Measurements from ENCODE around the gene KLK13.

The KLK13 gene

DNA sequence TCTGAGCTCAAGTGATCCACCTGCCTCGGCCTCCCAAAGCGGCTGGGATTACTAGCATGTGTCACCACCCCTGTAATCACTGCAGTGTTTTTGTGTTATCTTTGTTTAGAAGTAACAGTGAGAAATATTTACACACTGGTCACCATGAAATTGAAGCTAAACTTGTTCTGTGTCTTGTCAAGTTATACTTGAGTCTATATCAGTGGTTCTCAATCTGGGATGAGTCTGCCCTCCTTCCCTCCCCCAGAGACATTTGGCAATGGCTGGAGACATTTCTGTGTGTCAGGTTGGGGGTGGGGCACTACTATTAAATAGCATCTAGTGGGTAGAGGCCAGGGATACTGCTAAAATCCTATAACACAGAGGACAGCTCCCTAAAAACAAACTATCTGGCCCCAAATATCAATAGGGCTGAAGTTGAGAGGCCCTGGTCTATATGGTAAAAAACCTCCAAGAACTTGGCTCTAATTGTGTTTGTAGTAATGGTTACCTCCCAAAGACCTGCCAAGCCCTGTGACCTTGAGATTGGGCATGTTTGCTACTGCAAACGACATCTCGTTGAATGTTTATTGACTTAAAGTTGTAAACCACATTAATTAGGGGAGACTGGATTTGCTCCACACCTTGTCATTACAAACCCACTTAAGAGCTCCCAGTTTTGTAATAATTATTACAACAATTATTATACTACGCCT, 36.4 kb upstream of the KLK13 start:
- WGBS, 2 experiments, result 89 to 93% methylated on average over 4 of the region's 5 CpGs
- no peak overlapping the region for H3K4me3 ChIP-seq (ENCODE audit: insufficient read depth, low read depth, low read length)
- no peaks in the 10 kb centered on the region for H3K36me3 ChIP-seq (ENCODE audit: control insufficient read depth, insufficient read depth, low read length)
- no peaks in the 10 kb centered on the region for H3K27me3 ChIP-seq (ENCODE audit: control insufficient read depth, insufficient read depth, low read length, poor library complexity, severe bottlenecking)
- no peaks in the 10 kb centered on the region for H3K9me3 ChIP-seq (ENCODE audit: control insufficient read depth, low read length)
- no peaks in the 10 kb centered on the region for H3K4me1 ChIP-seq (ENCODE audit: control insufficient read depth, insufficient read depth, low read length)
- H3K27ac ChIP-seq (ENCODE audit: insufficient read depth, low read depth, low read length, poor library complexity, severe bottlenecking), result no peak overlapping the region

DNA sequence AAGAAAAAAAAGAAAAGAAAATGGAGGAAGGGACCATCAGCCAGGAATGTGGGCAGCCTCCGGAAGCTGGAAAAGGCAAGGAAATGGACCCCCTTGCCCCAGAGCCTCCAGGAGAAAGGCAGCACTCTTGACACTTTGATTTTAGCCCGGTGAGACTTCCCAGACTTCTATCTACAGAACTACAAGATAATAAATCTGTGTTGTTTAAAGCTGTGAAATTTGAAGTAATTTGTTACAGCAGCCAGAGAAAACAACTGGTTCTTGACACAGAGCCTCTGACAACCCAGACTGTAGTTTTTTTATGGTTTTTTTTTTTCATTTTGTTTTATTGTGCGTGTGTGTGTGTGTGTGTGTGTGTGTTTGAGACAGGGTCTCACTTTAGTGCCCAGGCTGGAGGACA, 35.7 kb upstream of the KLK13 start:
- Histone ChIP-seq H3K36me3 (ENCODE audit: control insufficient read depth, insufficient read depth, low read length) (no peaks in the 10 kb centered on the region), H3K27ac (ENCODE audit: insufficient read depth, low read depth, low read length, poor library complexity, severe bottlenecking) (no peak overlapping the region), H3K27me3 (ENCODE audit: control insufficient read depth, insufficient read depth, low read length, poor library complexity, severe bottlenecking) (no peaks in the 10 kb centered on the region), H3K4me1 (ENCODE audit: control insufficient read depth, insufficient read depth, low read length) (no peaks in the 10 kb centered on the region), H3K9me3 (ENCODE audit: control insufficient read depth, low read length) (no peaks in the 10 kb centered on the region), H3K4me3 (ENCODE audit: insufficient read depth, low read depth, low read length) (no peak overlapping the region)
- 59 to 77% methylated on average over 2 to 3 of the region's 3 CpGs for WGBS, 2 experiments

DNA sequence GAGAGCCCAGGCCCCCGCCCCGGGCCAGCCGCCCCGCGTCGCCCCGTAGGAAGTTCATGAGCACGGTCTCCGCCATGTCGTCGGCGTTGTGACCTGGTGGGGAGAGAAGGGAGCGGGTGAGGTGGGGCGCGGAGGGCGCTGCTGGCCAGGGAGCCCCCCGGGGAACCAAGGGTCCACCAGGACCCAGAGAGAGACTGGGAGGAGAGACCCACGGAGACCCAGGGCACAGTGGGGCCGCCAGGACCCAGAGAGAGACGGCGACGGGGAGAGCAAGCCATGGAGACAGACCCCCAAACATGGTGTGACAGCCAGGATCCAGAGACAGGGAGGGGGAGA, 34.1 kb upstream of the KLK13 start:
- Histone ChIP-seq H3K4me3 (ENCODE audit: insufficient read depth, low read depth, low read length) (no peak overlapping the region), H3K4me1 (ENCODE audit: control insufficient read depth, insufficient read depth, low read length) (no peaks in the 10 kb centered on the region), H3K27me3 (ENCODE audit: control insufficient read depth, insufficient read depth, low read length, poor library complexity, severe bottlenecking) (no peaks in the 10 kb centered on the region), H3K36me3 (ENCODE audit: control insufficient read depth, insufficient read depth, low read length) (no peaks in the 10 kb centered on the region), H3K9me3 (ENCODE audit: control insufficient read depth, low read length) (no peaks in the 10 kb centered on the region), H3K27ac (ENCODE audit: insufficient read depth, low read depth, low read length, poor library complexity, severe bottlenecking) (no peak overlapping the region)
- WGBS, 2 experiments, result 94% methylated on average over 22 of the region's 22 CpGs

DNA sequence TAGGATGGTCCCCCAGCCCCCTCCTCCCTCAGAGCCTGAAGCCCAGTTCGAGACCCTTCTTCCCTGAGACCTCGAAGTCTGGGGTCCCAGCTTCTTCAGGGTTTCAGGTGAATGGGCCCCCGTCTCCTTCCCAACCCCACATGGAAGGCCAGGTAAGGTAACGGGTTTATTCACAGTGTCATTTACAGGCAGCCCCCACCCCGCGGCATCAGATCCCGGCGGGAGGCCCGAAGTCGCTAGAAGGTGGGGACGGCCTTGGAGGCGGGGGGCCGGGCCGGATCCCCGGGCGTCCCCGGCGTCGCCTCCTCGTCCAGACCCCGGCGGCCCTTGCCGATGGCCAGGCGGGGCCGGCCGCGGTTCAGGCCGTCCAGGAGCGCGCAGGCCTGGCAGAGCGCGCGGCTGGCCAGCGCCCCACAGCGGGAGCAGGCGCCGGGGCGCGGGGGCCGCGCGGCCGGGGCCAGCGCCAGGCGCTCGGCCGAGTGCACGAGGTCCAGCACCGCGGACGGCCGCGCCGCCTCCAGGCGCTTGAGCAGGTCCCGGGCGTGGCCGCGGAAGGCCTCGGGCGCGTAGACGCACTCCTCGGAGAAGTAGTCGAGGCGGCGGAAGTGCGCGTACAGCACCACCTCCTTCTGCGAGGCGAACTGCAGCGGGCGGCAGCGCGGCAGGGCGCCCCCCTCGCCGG, 33.6 kb upstream of the KLK13 start:
- 91% methylated on average over 78 of the region's 78 CpGs for WGBS, 2 experiments
- H3K36me3 ChIP-seq (ENCODE audit: control insufficient read depth, insufficient read depth, low read length), result no peaks in the 10 kb centered on the region
- H3K9me3 ChIP-seq (ENCODE audit: control insufficient read depth, low read length), result no peaks in the 10 kb centered on the region
- H3K4me1 ChIP-seq (ENCODE audit: control insufficient read depth, insufficient read depth, low read length), result no peaks in the 10 kb centered on the region
- H3K27ac ChIP-seq (ENCODE audit: insufficient read depth, low read depth, low read length, poor library complexity, severe bottlenecking), result no peak overlapping the region
- no peak overlapping the region for H3K4me3 ChIP-seq (ENCODE audit: insufficient read depth, low read depth, low read length)
- no peaks in the 10 kb centered on the region for H3K27me3 ChIP-seq (ENCODE audit: control insufficient read depth, insufficient read depth, low read length, poor library complexity, severe bottlenecking)

DNA sequence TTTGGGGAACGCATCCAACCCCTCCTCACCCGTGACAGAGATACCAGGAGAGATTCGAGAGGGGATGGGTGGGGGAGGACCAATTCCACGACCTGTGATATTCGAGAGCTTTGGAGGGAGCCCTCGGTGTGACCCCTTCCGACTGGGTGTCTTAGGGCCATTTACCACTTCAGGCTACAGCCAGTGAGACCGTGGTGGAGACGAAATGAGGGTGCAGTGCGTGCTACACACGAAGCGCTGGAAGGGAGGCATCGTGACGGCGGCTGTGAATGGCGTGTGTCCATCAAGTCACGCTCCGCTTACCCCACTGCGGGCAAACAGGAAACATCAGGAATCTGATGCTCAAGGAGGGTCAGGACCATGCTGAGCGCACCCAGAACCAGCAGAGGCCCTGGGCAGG, 32.9 kb upstream of the KLK13 start:
- Histone ChIP-seq H3K27me3 (ENCODE audit: control insufficient read depth, insufficient read depth, low read length, poor library complexity, severe bottlenecking) (no peaks in the 10 kb centered on the region), H3K36me3 (ENCODE audit: control insufficient read depth, insufficient read depth, low read length) (no peaks in the 10 kb centered on the region), H3K4me3 (ENCODE audit: insufficient read depth, low read depth, low read length) (no peak overlapping the region), H3K27ac (ENCODE audit: insufficient read depth, low read depth, low read length, poor library complexity, severe bottlenecking) (no peak overlapping the region), H3K9me3 (ENCODE audit: control insufficient read depth, low read length) (no peaks in the 10 kb centered on the region), H3K4me1 (ENCODE audit: control insufficient read depth, insufficient read depth, low read length) (no peaks in the 10 kb centered on the region)
- 86 to 87% methylated on average over 20 of the region's 20 CpGs for WGBS, 2 experiments

DNA sequence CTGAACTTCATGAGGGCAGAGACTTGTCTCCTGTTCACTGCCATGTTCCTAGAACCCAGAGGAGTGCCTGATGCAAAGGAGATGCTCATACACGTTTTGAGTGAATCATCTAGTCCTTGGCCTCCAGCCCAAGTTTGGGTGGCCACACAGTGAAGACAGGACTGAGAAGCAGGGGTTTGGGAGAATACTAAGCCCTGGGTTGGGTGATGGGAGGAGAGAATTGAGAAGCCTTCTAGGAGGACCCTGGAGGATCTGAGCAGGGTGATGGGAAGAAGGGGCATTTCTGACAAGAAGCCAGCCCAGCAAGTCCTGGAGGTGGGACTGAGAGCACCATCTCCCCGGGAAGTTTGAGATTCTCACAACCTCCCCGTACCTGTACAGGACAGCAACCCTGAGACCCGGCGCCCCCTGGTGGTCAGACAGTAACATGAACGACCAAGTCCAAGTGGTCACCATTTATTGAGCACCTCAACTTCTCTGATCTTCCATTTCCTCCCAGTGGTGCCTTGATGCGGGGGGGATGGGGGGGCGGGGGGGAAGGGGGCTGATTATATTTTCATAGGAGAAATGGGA, 32.4 kb upstream of the KLK13 start:
- H3K9me3 ChIP-seq (ENCODE audit: control insufficient read depth, low read length), result no peaks in the 10 kb centered on the region
- 24% methylated on average over 6 of the region's 8 CpGs for WGBS, 2 experiments
- no peaks in the 10 kb centered on the region for H3K27me3 ChIP-seq (ENCODE audit: control insufficient read depth, insufficient read depth, low read length, poor library complexity, severe bottlenecking)
- no peaks in the 10 kb centered on the region for H3K36me3 ChIP-seq (ENCODE audit: control insufficient read depth, insufficient read depth, low read length)
- no peak overlapping the region for H3K27ac ChIP-seq (ENCODE audit: insufficient read depth, low read depth, low read length, poor library complexity, severe bottlenecking)
- no peak overlapping the region for H3K4me3 ChIP-seq (ENCODE audit: insufficient read depth, low read depth, low read length)
- no peaks in the 10 kb centered on the region for H3K4me1 ChIP-seq (ENCODE audit: control insufficient read depth, insufficient read depth, low read length)

DNA sequence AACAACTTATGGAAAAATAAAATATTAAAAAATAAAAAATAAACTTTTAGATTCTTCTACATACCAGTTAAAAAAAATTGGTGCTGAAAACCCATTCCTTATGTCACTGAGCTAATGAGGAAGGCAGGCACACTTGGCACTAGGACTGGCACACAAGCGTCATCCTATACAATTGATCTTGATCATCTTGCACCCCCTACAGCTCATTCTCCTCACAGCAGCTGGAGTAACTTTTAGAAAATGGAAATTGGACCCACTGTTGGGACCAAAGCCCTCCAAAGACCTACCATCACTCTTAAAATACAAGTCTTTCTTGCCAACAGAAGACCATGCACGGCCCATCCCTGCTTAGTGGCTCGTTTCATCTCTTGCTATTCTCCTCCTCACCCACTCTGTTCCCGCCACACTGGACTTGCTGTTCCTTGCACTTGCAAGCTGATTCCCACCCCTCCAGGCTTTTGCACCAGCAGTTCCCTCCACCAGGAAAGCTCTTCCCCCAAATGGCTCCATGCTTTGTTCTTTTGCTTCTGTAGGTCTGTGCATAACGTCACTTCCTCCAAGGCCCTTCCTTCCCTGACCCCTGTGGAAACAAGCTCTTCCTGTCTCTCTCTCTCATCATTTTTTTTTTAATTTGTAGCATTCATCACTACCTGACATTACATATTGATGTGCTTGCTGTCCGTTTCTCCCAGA, 31.7 kb upstream of the KLK13 start:
- H3K9me3 ChIP-seq (ENCODE audit: control insufficient read depth, low read length), result no peaks in the 10 kb centered on the region
- no peaks in the 10 kb centered on the region for H3K27me3 ChIP-seq (ENCODE audit: control insufficient read depth, insufficient read depth, low read length, poor library complexity, severe bottlenecking)
- no peaks in the 10 kb centered on the region for H3K4me1 ChIP-seq (ENCODE audit: control insufficient read depth, insufficient read depth, low read length)
- WGBS, 2 experiments, result 90% methylated on average over 6 of the region's 6 CpGs
- H3K27ac ChIP-seq (ENCODE audit: insufficient read depth, low read depth, low read length, poor library complexity, severe bottlenecking), result no peak overlapping the region
- H3K4me3 ChIP-seq (ENCODE audit: insufficient read depth, low read depth, low read length), result no peak overlapping the region
- H3K36me3 ChIP-seq (ENCODE audit: control insufficient read depth, insufficient read depth, low read length), result no peaks in the 10 kb centered on the region

DNA sequence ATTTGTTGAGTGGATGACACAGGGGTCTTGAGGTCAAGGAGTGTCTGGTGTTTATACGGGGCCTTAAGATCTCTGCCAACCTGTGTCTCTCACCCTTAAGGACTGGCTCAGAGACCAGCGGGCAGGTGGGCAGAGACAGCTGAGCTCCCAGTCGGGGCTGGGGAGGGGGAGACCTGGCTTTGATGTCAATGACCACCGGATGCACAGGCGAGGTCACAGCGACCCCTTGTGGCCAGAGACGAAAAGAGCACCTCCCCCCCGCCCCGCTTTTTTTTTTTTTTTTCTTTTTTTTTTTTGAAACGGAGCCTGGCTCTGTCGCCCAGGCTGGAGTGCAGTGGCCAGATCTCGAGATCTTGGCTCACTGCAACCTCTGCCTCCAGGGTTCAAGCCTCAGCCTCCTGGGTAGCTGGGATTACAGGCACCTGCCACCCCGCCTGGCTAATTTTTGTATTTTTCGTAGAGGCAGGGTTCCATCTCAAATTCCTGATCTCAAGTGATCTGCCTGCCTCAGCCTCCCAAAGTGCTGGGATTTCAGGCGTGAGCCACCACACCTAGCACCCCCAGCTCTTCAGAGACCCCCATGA, 29.9 kb upstream of the KLK13 start:
- 21 to 23% methylated on average over 15 of the region's 15 CpGs for WGBS, 2 experiments

DNA sequence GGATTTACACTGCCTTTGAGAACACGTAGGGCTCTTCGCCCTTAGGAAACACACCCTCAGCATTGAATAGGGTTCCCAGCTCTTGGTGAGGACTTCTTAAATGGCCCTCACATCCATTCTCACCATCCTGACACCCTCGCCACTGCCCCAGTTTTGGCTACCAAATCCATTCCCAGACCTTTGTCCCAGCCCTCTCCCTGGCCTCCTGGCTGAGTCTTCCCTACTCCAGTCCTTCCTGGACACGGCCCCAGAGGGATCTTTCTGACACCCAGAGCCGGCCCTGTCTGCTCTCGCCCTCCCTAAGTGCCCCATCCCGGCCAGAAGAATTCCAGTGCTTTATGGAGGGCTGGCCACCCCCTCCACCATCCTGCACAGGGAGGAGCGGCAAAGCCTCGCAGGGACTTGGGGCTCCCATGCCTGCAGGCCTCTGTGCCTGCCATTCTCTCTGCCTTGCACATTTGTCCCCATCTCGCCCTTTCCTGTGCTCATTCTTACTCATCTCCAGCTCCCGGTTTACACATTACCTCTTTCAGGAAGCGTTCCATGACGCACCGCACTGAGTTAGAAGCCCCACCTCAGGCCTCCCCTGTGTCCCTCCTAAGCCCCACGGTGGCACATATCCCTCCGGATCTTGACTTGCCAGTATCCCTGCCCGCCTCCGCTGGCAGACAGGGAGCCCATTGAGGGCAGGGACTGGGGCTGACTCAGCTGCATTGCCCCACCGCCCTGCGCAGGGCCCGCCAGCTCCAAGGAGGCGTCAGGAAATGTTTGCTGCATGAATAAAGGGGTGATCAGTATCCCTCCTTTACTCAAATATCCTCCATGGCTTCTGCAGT, 28.8 kb upstream of the KLK13 start:
- Histone ChIP-seq H3K27ac (ENCODE audit: insufficient read depth, low read depth, low read length, poor library complexity, severe bottlenecking) (no peak overlapping the region), H3K36me3 (ENCODE audit: control insufficient read depth, insufficient read depth, low read length) (no peaks in the 10 kb centered on the region), H3K9me3 (ENCODE audit: control insufficient read depth, low read length) (no peaks in the 10 kb centered on the region), H3K27me3 (ENCODE audit: control insufficient read depth, insufficient read depth, low read length, poor library complexity, severe bottlenecking) (no peaks in the 10 kb centered on the region), H3K4me1 (ENCODE audit: control insufficient read depth, insufficient read depth, low read length) (no peaks in the 10 kb centered on the region), H3K4me3 (ENCODE audit: insufficient read depth, low read depth, low read length) (no peak overlapping the region)
- 84 to 85% methylated on average over 22 of the region's 22 CpGs for WGBS, 2 experiments

More for the DNA sequence above, 29.9 kb upstream of the KLK13 start:
- no peaks in the 10 kb centered on the region for H3K4me1 ChIP-seq (ENCODE audit: control insufficient read depth, insufficient read depth, low read length)
- no peak overlapping the region for H3K27ac ChIP-seq (ENCODE audit: insufficient read depth, low read depth, low read length, poor library complexity, severe bottlenecking)
- no peaks in the 10 kb centered on the region for H3K36me3 ChIP-seq (ENCODE audit: control insufficient read depth, insufficient read depth, low read length)
- no peaks in the 10 kb centered on the region for H3K9me3 ChIP-seq (ENCODE audit: control insufficient read depth, low read length)
- no peaks in the 10 kb centered on the region for H3K27me3 ChIP-seq (ENCODE audit: control insufficient read depth, insufficient read depth, low read length, poor library complexity, severe bottlenecking)
- H3K4me3 ChIP-seq (ENCODE audit: insufficient read depth, low read depth, low read length), result no peak overlapping the region

Measured in ectodermal cell (in vitro differentiated cells).